AG04450 (cell line): ENCODE measurements around the gene METTL13. TPM values are rescaled to one million over a fixed set of nuclear protein-coding genes. Genes with fewer than 3 reads are reported as not detected.

ENCODE experiments used
- CTCF ChIA-PET: fragments of 300-600, 350-600 bp; formaldehyde crosslinking; extraction: SDS; loops from one replicate; lab custom pipeline; 2022; ENCODE audit warnings: antibody characterized with exemption, inconsistent platforms; lab: Charles Lee
- POLR2A ChIA-PET: fragments of 350-600 bp; formaldehyde crosslinking; extraction: SDS; loops from one replicate; lab custom pipeline; 2021; ENCODE audit warnings: antibody characterized with exemption, inconsistent platforms; lab: Yijun Ruan, JAX
- DNase-seq: peaks from one replicate; pipeline ENCODE4 v3.0.0-alpha.2; 2011; ENCODE audit warnings: low read depth, low spot score
- H3K27ac ChIP-seq: one replicate; pipeline ENCODE4 v1.5.1; 2012; ENCODE audit warnings: low read depth, low read length, control low read depth
- H3K27me3 ChIP-seq: one replicate; pipeline ENCODE4 v1.6.0; 2012; ENCODE audit warnings: low read length; ENCODE audit not compliant: control insufficient read depth, insufficient read depth
- H3K4me3 ChIP-seq: 2 replicates; pipeline ENCODE4 v1.5.1; 2011; ENCODE audit warnings: mild to moderate bottlenecking, low read depth, low read length, control low read depth
- H3K9me3 ChIP-seq: 2 replicates; pipeline ENCODE4 v1.5.1; 2012; ENCODE audit warnings: low read length; ENCODE audit not compliant: control insufficient read depth, insufficient read depth
- CTCF ChIP-seq: IDR thresholded peaks from 2 replicates; pipeline ENCODE4 v1.5.1; 2011; ENCODE audit warnings: low read depth, low read length, control low read depth, inconsistent platforms
- polyA plus RNA-seq: library from polyadenylated mRNA; depleted of rRNA; stranded (reverse); fragments of >200 nt; gene quantifications from 2 replicates; pipeline ENCODE4 v1.2.3, GENCODE V29; 2011

METTL13 gene
- polyA plus RNA-seq, 1 experiment = 32.0 TPM

GRCh38 chr1:171805395-171806115, 24.1 kb downstream of the METTL13 start:
- H3K9me3 ChIP-seq = no peaks in the 10 kb centered on the region
- no peaks in the 10 kb centered on the region for H3K27me3 ChIP-seq
- no peak for DNase-seq
- TF ChIP-seq CTCF = no peak
- POLR2A ChIA-PET = no interaction called here
- CTCF ChIA-PET = interaction anchor here (0.6 to 9.7 kb wide), 2 partner anchors 162 to 179 kb away, joined by 5 to 484 read pairs; no protein-coding TSS in a partner anchor
- no peak overlapping the region for H3K4me3 ChIP-seq
- no peak overlapping the region for H3K27ac ChIP-seq

GRCh38 chr1:171807556-171807955, 26.1 kb downstream of the METTL13 start:
- POLR2A ChIA-PET = no interaction called here
- no peak overlapping the region for H3K4me3 ChIP-seq
- H3K9me3 ChIP-seq = no peaks in the 10 kb centered on the region
- TF ChIP-seq CTCF = no peak
- no peak for DNase-seq
- H3K27ac ChIP-seq = no peak overlapping the region
- CTCF ChIA-PET = interaction anchor here (9.7 kb wide), 1 partner anchor 177 kb away, joined by 484 read pairs; no protein-coding TSS in a partner anchor
- no peaks in the 10 kb centered on the region for H3K27me3 ChIP-seq

GRCh38 chr1:171809834-171810233, 28.4 kb downstream of the METTL13 start:
- H3K27me3 ChIP-seq = no peaks in the 10 kb centered on the region
- no peak for DNase-seq
- H3K9me3 ChIP-seq = no peaks in the 10 kb centered on the region
- ChIA-PET CTCF (interaction anchor here (1.2 to 2.0 kb wide), 3 partner anchors 165 to 176 kb away, joined by 3 to 8 read pairs (median 6); no protein-coding TSS in a partner anchor), POLR2A (no interaction called here)
- no peak for TF ChIP-seq CTCF
- no peak overlapping the region for H3K27ac ChIP-seq
- no peak overlapping the region for H3K4me3 ChIP-seq

- ChIA-PET CTCF (interaction anchor here (0.5 to 2.8 kb wide), 5 partner anchors 10 to 1674 kb away, joined by 3 to 12 read pairs (median 6); no protein-coding TSS in a partner anchor), POLR2A (no interaction called here)
- H3K27ac ChIP-seq = no peak overlapping the region
- DNase-seq = no peak
- no peak overlapping the region for H3K4me3 ChIP-seq
- H3K9me3 ChIP-seq = no peaks in the 10 kb centered on the region
- TF ChIP-seq CTCF = no peak
- no peaks in the 10 kb centered on the region for H3K27me3 ChIP-seq
Measured at GRCh38 chr1:171811672-171812071, 30.2 kb downstream of the METTL13 start.

DNA sequence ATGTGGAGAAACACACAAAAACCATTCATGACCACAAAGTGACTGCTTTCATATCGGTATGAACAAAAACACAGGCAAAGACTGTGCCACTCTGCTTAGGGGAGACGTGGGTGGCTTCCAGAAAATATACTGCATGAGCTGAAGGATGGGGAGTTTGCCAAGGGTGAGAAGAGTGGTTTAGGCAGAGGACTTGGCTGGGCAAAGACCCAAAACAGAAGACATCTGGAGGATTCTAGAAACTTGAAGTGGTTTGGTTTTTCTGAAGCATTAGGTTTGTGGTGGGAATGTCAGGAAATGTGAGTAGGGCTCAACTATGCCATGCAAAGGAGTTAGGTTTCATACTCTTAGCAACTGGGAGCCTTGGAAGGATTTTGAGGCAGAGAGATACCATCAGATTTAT, 33.2 kb downstream of the METTL13 start:
- peak; percentile 32 for DNase-seq

More for the DNA sequence above, 33.2 kb downstream of the METTL13 start:
- TF ChIP-seq CTCF = no peak
- Histone ChIP-seq H3K9me3 (no peaks in the 10 kb centered on the region), H3K27me3 (no peaks in the 10 kb centered on the region), H3K4me3 (no peak overlapping the region), H3K27ac (no peak overlapping the region)
- CTCF ChIA-PET = interaction anchor here (1.0 to 1.4 kb wide), 2 partner anchors 14 to 171 kb away, joined by 3 read pairs; no protein-coding TSS in a partner anchor
- POLR2A ChIA-PET = no interaction called here
